HCT116 (cell line): ENCODE results near the gene ESR2.

Experiments
- JUND ChIP-seq: IDR thresholded peaks from 2 replicates; pipeline ENCODE4 v1.6.1; 2012
- POLR2AphosphoS5 ChIP-seq: IDR thresholded peaks from 2 replicates; pipeline ENCODE4 v1.6.1; 2011; ENCODE audit warnings: mild to moderate bottlenecking, low read depth, low read length, moderate library complexity
- TCF7L2 ChIP-seq: IDR thresholded peaks from 2 replicates; pipeline ENCODE4 v1.7.0; 2011; ENCODE audit warnings: borderline replicate concordance, inconsistent platforms; ENCODE audit not compliant: insufficient read depth, insufficient read length; ENCODE audit errors: extremely low read depth
- YY1 ChIP-seq: IDR thresholded peaks from 2 replicates; pipeline ENCODE4 v1.6.1; 2011; ENCODE audit warnings: low read length, low read depth, moderate library complexity, mild to moderate bottlenecking; ENCODE audit not compliant: insufficient replicate concordance; ENCODE audit errors: extremely low read depth
- TF ChIP-seq, protein P1 (sequence below), 3 experiments: fragments of 200-600 bp in 1 of 3; sonication (generic) in 1 of 3; IDR thresholded peaks in 2 of 3; conservative IDR thresholded peaks in 1 of 3; 2 replicates each; pipeline ENCODE4 v1.5.1; 2012 to 2017; ENCODE audit warnings: low read depth in 2 of 3, low read length in 2 of 3, antibody characterized with exemption in 1 of 3, borderline replicate concordance in 1 of 3, control low read depth in 1 of 3, mild to moderate bottlenecking in 1 of 3, mixed read lengths in 1 of 3, mixed run types in 1 of 3, moderate library complexity in 1 of 3; ENCODE audit not compliant: insufficient read depth in 1 of 3
- TF ChIP-seq, protein P2 (sequence below): IDR thresholded peaks from 2 replicates; pipeline ENCODE4 v1.6.1; 2012

DNA sequence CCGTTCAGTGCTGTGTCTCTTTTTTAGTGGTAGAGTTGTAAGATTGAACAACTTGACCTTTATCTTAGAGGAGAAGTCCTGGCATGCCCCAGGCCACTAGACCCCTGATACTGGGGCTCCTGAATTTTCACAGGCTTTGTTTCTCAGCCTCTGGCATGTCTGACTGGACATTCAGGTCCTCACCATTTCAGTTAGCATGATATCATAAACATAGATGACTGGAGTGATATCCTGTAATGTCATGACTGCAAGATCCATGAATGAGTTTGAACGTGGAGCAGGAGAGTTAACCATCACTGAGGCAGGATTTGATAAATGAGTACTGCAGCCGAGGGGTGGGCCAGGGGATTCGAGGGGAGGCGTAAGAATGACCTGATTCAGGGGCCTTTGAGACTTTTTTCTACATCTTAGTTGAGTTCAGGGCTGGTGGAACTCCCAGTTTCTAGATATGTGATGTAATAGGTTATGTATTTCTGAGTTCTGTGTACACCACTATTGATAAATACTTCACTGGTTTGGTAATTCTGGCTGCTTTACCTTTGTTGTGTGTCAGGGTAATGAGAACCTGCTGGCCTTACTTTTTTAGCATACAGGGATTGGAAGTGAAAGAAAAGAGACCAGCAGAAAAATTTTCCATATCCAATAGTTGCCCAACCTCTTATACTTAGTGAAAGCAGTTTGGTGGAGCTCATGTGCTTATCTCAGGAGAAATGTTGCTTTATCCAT is 224.4 kb downstream of the ESR2 start:
- TF ChIP-seq, protein P1, sequence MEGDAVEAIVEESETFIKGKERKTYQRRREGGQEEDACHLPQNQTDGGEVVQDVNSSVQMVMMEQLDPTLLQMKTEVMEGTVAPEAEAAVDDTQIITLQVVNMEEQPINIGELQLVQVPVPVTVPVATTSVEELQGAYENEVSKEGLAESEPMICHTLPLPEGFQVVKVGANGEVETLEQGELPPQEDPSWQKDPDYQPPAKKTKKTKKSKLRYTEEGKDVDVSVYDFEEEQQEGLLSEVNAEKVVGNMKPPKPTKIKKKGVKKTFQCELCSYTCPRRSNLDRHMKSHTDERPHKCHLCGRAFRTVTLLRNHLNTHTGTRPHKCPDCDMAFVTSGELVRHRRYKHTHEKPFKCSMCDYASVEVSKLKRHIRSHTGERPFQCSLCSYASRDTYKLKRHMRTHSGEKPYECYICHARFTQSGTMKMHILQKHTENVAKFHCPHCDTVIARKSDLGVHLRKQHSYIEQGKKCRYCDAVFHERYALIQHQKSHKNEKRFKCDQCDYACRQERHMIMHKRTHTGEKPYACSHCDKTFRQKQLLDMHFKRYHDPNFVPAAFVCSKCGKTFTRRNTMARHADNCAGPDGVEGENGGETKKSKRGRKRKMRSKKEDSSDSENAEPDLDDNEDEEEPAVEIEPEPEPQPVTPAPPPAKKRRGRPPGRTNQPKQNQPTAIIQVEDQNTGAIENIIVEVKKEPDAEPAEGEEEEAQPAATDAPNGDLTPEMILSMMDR (IDR thresholded peaks at IDR 0.05 in 2 of 3, conservative IDR thresholded peaks at IDR 0.05 in 1 of 3; ENCODE audit: borderline replicate concordance in 1 of 3, insufficient read depth in 1 of 3, low read depth in 2 of 3, low read length in 2 of 3): no peak
- TF ChIP-seq JUND: no peak
- TF ChIP-seq, protein P2, sequence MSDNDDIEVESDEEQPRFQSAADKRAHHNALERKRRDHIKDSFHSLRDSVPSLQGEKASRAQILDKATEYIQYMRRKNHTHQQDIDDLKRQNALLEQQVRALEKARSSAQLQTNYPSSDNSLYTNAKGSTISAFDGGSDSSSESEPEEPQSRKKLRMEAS: no peak
- TF ChIP-seq POLR2AphosphoS5: no peak
- TF ChIP-seq YY1: no peak
- TF ChIP-seq TCF7L2: no peak
